ENCODE results near the gene SORCS3.

DNA sequence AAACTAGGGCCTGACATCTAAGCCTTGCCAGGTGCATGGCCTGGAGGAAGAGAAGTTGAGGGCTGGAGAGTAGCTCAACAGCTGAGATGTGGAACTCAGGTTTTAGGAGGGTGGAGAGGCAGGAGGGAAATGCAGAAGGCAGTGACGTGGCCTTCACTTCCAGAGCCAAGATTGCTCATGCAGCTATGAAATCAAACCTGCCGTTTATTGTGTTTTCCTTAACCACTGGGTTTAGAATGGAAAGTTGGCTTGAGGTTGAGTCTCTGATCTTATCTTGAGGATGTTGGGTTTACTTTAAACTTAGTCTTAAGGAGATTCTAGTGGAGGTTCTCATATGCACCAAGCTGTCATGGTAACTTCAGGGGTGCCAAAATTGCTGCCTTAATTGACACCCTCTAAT is 178.6 kb downstream of the SORCS3 start:
- no peak for TF ChIP-seq CTCF (IDR thresholded peaks at IDR 0.05; ENCODE audit: low read length)
- TF ChIP-seq EZH2 (optimal IDR thresholded peaks at IDR 0.05; ENCODE audit: low read depth, low read length), result no peak

Data from MM.1S (cell line).